ENCODE data around the gene LIPE.

DNA sequence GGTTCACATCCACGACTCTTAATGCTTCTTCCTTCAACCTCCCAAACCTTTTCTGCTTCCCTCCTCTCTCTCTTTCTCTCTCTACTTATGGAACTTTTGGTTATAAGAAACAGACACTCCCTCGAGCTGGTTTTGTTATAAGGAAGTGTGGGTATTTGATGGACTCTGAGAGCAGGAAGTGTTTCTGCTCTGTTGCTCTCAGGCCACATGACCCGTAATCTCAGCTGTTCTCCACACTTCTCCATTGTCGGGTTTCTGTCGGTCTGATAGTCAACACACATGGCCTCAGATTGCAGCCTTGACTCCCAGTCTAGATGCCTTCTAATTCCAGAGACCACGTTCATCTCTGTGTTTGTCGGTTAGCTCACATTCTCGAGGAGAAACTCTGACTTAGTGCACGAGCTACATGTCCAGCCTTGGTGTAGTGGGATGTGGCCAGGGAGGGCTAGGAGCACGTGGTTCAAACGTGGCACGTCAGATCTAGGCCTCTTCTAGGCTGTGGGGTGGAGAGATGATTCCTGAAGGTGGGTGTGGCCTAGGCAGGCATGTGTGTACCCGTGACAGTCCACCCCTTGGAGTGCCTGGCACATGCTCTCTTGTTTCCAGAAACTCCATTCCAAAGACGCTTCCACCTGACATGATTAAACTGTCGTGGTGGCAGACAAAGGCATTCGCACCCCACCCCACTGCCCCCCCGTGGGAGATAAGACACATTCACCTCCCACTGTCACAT, 63.4 kb downstream of the LIPE start:
- TF ChIP-seq, protein P1, sequence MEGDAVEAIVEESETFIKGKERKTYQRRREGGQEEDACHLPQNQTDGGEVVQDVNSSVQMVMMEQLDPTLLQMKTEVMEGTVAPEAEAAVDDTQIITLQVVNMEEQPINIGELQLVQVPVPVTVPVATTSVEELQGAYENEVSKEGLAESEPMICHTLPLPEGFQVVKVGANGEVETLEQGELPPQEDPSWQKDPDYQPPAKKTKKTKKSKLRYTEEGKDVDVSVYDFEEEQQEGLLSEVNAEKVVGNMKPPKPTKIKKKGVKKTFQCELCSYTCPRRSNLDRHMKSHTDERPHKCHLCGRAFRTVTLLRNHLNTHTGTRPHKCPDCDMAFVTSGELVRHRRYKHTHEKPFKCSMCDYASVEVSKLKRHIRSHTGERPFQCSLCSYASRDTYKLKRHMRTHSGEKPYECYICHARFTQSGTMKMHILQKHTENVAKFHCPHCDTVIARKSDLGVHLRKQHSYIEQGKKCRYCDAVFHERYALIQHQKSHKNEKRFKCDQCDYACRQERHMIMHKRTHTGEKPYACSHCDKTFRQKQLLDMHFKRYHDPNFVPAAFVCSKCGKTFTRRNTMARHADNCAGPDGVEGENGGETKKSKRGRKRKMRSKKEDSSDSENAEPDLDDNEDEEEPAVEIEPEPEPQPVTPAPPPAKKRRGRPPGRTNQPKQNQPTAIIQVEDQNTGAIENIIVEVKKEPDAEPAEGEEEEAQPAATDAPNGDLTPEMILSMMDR (conservative IDR thresholded peaks at IDR 0.05), result no peak
- no peak for TF ChIP-seq ZFX (IDR thresholded peaks at IDR 0.05)

Measured in C4-2B (cell line).